ENCODE data around the gene PLXNA4.

GRCh38 chr7:132182992-132183391 lies 393.3 kb downstream of the PLXNA4 start:
- no peak for TF ChIP-seq POLR2AphosphoS5 (IDR thresholded peaks at IDR 0.05; ENCODE audit: low read depth, low read length)
- TF ChIP-seq POLR2A (IDR thresholded peaks at IDR 0.05; ENCODE audit: low read depth, low read length) = no peak

Measured in GM12892 (cell line).